OCI-LY7 (cell line): ENCODE data around the gene CENPP. TPM values are rescaled to one million over a fixed set of nuclear protein-coding genes. Genes with fewer than 3 reads are reported as not detected.

ENCODE experiments used
- BruUV-seq: library from RNA; stranded (reverse); fragments of 400-500 nt; replicated peaks from 2 replicates; lab custom pipeline; 2021; lab: Mats Ljungman, UMichigan
- CTCF ChIA-PET: fragments of 300-600 bp; sonication (Branson Sonifier 250); formaldehyde crosslinking; loops from one replicate; lab custom pipeline; 2022; ENCODE audit warnings: antibody characterized with exemption; ENCODE audit not compliant: unreplicated experiment; lab: Charles Lee
- POLR2A ChIA-PET: fragments of 300-600 bp; sonication (Branson Sonifier 250); formaldehyde crosslinking; loops from one replicate; lab custom pipeline; 2022; ENCODE audit warnings: antibody characterized with exemption; lab: Charles Lee
- DNase-seq: peaks from one replicate; pipeline ENCODE4 v3.0.0-alpha.2; 2015; ENCODE audit warnings: low spot score
- H2AFZ ChIP-seq: fragments of 200-600 bp; sonication (generic), shearing (Covaris generic); 2 replicates; pipeline ENCODE4 v1.6.1; 2014; ENCODE audit warnings: mild to moderate bottlenecking, antibody characterized with exemption, low read length, moderate library complexity
- H3K27ac ChIP-seq: fragments of 200-600 bp; sonication (generic); 2 replicates; pipeline ENCODE4 v1.5.1; 2014; ENCODE audit warnings: mixed run types, low read depth, mild to moderate bottlenecking, moderate library complexity, low read length, inconsistent platforms; ENCODE audit not compliant: poor library complexity, severe bottlenecking
- H3K36me3 ChIP-seq: fragments of 200-600 bp; sonication (generic); 2 replicates; pipeline ENCODE4 v1.6.1; 2014; ENCODE audit warnings: mild to moderate bottlenecking, antibody characterized with exemption, low read length, moderate library complexity, mixed read lengths; ENCODE audit not compliant: insufficient read depth
- H3K4me1 ChIP-seq: fragments of 200-600 bp; sonication (generic); 2 replicates; pipeline ENCODE4 v1.5.1; 2014; ENCODE audit warnings: mild to moderate bottlenecking, low read length; ENCODE audit not compliant: insufficient read depth, poor library complexity, severe bottlenecking
- H3K4me2 ChIP-seq: fragments of 200-600 bp; sonication (generic); 2 replicates; pipeline ENCODE4 v1.6.1; 2014; ENCODE audit warnings: mild to moderate bottlenecking, low read length
- H3K4me3 ChIP-seq: fragments of 200-600 bp; sonication (generic); 2 replicates; pipeline ENCODE4 v1.5.1; 2014; ENCODE audit warnings: mild to moderate bottlenecking, low read depth, low read length; ENCODE audit not compliant: poor library complexity, severe bottlenecking
- H3K79me2 ChIP-seq: fragments of 200-600 bp; sonication (generic); 2 replicates; pipeline ENCODE4 v1.6.1; 2016; ENCODE audit warnings: low read depth, mild to moderate bottlenecking, low read length, moderate library complexity, mixed read lengths; ENCODE audit not compliant: insufficient read depth
- H3K9me2 ChIP-seq: fragments of 200-600 bp; sonication (generic); 2 replicates; pipeline ENCODE4 v1.6.1; 2016; ENCODE audit warnings: mild to moderate bottlenecking, low read length, mixed read lengths; ENCODE audit not compliant: insufficient read depth
- H3K9me3 ChIP-seq: fragments of 200-600 bp; sonication (generic); 2 replicates; pipeline ENCODE4 v1.6.1; 2014; ENCODE audit warnings: mild to moderate bottlenecking, mixed run types, low read length, mixed read lengths
- H4K20me1 ChIP-seq: fragments of 200-600 bp; sonication (generic); 2 replicates; pipeline ENCODE4 v1.6.1; 2014; ENCODE audit warnings: mild to moderate bottlenecking, antibody characterized with exemption, low read length, moderate library complexity, mixed read lengths; ENCODE audit not compliant: insufficient read depth
- CTCF ChIP-seq: fragments of 200-600 bp; sonication (generic); conservative IDR thresholded peaks from 2 replicates; pipeline ENCODE4 v1.5.1; 2014; ENCODE audit warnings: mild to moderate bottlenecking, antibody characterized with exemption, low read length, moderate library complexity, mixed read lengths
- EZH2phosphoT487 ChIP-seq: fragments of 200-600 bp; sonication (generic); IDR thresholded peaks from 2 replicates; pipeline ENCODE4 v1.6.1; 2018; ENCODE audit warnings: low read depth, borderline replicate concordance, mild to moderate bottlenecking, mixed run types, antibody characterized with exemption, low read length, moderate library complexity, mixed read lengths
- intact Hi-C: fragments of 100-400 bp; cut with micrococcal nuclease; formaldehyde crosslinking; loops from one replicate; pipeline ENCODE4 v1.10.0; 2022; ENCODE audit not compliant: unreplicated experiment
- total RNA-seq, 2 experiments: library from RNA; depleted of rRNA in 1 of 2; stranded (reverse); fragments of >200 nt in 1 of 2; shearing (Covaris generic) in 1 of 2; gene quantifications; 2 replicates each; pipeline ENCODE4 v1.2.3, GENCODE V29; 2014 to 2022

Gene CENPP
- total RNA-seq, 2 experiments from 2014 or later, result 25.4 to 30.9 TPM

DNA sequence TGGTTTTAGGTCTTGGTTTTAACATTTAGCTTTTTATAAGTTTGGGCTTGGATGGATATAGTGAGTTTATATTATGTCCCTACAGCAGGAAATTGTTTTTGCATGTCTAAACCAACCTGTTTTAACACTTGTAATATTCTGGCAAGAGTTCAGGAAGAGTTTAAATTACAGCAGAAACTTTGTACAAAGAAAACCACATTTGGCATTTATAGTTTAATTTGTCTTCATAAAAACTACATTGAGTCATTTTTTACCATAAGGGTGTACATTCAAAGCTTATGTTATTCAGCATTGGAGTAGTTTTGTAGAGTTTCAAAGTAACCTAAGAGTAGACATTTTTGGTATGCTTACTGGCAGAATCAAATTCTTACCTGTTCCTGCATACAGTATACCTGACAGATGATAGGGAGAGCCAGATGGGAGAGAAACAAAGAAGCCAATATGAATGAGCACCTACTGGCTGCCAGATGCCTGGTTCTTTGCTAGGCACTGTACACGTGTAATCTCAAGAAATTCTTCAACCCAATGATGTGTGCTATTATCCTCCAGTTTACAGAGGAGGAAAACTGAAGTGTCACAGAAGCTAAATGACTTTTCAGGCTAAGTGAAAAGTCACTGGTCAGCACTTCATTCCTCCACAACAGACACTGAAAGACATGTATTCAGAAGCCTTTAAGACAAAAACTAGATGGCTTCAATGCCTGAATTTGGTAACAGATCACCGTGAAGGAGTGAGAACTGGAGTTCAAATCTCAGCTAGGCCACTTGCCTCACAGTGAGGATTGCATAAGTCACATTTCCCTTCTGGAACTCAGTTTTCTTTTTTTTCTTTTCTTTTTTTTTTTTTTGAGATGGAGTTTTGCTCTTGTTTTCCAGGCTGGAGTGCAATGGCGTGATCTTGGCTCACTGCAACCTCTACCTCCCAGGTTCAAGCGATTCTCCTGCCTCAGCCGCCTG is 235.9 kb downstream of the CENPP start:
- intact Hi-C loops, result no loop called here
- Histone ChIP-seq H3K4me3 (no peak overlapping the region), H3K9me2 (no peaks in the 10 kb centered on the region), H3K27ac (no peak overlapping the region), H4K20me1 (no peaks in the 10 kb centered on the region), H3K79me2 (no peaks in the 10 kb centered on the region), H3K9me3 (peaks cover 1% of the 10 kb centered on the region; the same call in 1 of the 2 replicates), H3K4me2 (no peak overlapping the region), H3K4me1 (no peaks in the 10 kb centered on the region), H3K36me3 (no peaks in the 10 kb centered on the region), H2AFZ (no peak overlapping the region)
- CTCF ChIA-PET, result no interaction called here
- no peak for DNase-seq
- no peak for TF ChIP-seq CTCF
- TF ChIP-seq EZH2phosphoT487, result no peak
- no TSS peak for BruUV-seq
- POLR2A ChIA-PET, result interaction anchor here (0.6 to 0.8 kb wide), 2 partner anchors 13 to 1420 kb away, joined by 3 read pairs; no protein-coding TSS in a partner anchor

- no TSS peak for BruUV-seq
- no peak overlapping the region for H3K4me2 ChIP-seq
- H3K79me2 ChIP-seq, result no peaks in the 10 kb centered on the region
- H3K36me3 ChIP-seq, result no peaks in the 10 kb centered on the region
- POLR2A ChIA-PET, result interaction anchor here (0.7 kb wide), 1 partner anchor 51 kb away, joined by 3 read pairs; no protein-coding TSS in a partner anchor
- H4K20me1 ChIP-seq, result no peaks in the 10 kb centered on the region
- no peak for TF ChIP-seq EZH2phosphoT487
- TF ChIP-seq CTCF, result no peak
- peaks cover 5% of the 10 kb centered on the region for H3K9me3 ChIP-seq
- intact Hi-C loops, result no loop called here
- no peaks in the 10 kb centered on the region for H3K4me1 ChIP-seq
- H2AFZ ChIP-seq, result no peak overlapping the region
- no peaks in the 10 kb centered on the region for H3K9me2 ChIP-seq
- no peak overlapping the region for H3K4me3 ChIP-seq
- H3K27ac ChIP-seq, result no peak overlapping the region
- no peak for DNase-seq
- CTCF ChIA-PET, result no interaction called here
Observed at GRCh38 chr9:92562461-92562967, 236.8 kb downstream of the CENPP start.
